Stimulated activated CD8-positive, alpha-beta memory T cell treated with anti-CD3 and anti-CD28 coated beads, Interleukin-4, amount 100 ng/mL, for 48 hours (primary cell): ENCODE data around the gene FUS.

Experiments
- DNase-seq: peaks from one replicate; pipeline ENCODE4 v3.0.0-alpha.2; 2020

FUS gene

GRCh38 chr16:31204871-31205666 is 25.1 kb downstream of the FUS start:
- no peak for DNase-seq

DNA sequence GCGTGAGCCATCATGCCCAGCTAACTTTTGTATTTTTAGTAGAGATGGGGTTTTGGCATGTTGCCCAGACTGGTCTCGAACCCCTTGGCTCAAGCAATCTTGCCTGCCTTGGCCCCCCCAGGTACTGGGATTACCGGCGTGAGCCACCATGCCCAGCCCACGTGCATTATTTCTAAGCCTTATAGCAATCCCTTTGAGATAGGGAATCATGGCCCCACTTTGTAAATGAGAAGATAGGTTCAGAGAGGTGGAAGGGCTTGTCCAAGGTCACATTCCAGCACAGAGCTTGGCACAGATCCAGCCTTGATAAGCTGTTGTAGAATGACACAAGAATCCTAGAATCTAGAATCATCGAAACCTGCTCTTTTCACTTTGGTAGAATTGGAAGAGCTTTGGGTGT is 26.8 kb downstream of the FUS start:
- no peak for DNase-seq

DNA sequence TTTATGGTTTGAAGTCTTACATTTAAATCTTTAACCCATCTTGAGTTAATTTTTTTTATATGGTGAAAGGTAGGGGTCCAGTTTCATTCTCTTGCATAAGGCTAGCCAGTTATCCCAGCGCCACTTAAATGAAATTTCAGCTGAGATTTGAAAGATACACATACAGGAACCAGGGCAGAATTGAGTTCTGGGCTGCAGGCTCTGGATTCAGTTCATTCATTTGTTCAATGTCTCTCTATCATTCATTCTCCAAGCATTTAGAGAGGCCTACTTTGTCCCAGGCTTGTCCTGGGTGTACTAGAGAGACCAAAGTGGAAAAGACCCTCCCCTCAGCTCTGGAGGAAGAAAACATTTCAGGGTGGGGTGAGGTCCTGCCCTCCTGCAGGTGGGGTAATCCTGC is 33.4 kb downstream of the FUS start:
- DNase-seq = no peak

GRCh38 chr16:31213877-31214707 is 34.2 kb downstream of the FUS start, which contains the start of gene TRIM72:
Gene TRIM72 (plus strand): TSS chr16:31214119. CDS start chr16:31214739, 620 bp downstream.
- no peak for DNase-seq

DNA sequence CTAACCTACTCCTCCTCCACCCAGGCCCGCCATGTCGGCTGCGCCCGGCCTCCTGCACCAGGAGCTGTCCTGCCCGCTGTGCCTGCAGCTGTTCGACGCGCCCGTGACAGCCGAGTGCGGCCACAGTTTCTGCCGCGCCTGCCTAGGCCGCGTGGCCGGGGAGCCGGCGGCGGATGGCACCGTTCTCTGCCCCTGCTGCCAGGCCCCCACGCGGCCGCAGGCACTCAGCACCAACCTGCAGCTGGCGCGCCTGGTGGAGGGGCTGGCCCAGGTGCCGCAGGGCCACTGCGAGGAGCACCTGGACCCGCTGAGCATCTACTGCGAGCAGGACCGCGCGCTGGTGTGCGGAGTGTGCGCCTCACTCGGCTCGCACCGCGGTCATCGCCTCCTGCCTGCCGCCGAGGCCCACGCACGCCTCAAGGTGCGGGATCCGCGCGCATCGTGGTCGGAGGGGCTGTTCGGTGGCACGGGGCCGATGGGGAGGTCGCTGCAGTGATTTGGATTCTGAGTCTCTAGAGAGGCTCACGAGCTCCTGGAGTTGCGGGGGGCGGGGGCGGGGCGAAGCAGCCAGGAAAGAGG is 34.9 kb downstream of the FUS start:
- DNase-seq = no peak

GRCh38 chr16:31215287-31216162 is 35.6 kb downstream of the FUS start:
- peak; percentile 38 for DNase-seq

- DNase-seq = peak; percentile 37
Measured at GRCh38 chr16:31216422-31217135, 36.6 kb downstream of the FUS start, which contains the start of gene PYDC1. Gene PYDC1 (minus strand): TSS chr16:31217135. CDS start chr16:31217028, 107 bp downstream.

GRCh38 chr16:31217136-31217530 is 37.2 kb downstream of the FUS start:
- no peak for DNase-seq

GRCh38 chr16:31219154-31219741 is 39.3 kb downstream of the FUS start:
- no peak for DNase-seq

GRCh38 chr16:31221357-31222160 is 41.6 kb downstream of the FUS start:
- no peak for DNase-seq

- no peak for DNase-seq
Measured at GRCh38 chr16:31223044-31223443, 43.1 kb downstream of the FUS start.

DNA sequence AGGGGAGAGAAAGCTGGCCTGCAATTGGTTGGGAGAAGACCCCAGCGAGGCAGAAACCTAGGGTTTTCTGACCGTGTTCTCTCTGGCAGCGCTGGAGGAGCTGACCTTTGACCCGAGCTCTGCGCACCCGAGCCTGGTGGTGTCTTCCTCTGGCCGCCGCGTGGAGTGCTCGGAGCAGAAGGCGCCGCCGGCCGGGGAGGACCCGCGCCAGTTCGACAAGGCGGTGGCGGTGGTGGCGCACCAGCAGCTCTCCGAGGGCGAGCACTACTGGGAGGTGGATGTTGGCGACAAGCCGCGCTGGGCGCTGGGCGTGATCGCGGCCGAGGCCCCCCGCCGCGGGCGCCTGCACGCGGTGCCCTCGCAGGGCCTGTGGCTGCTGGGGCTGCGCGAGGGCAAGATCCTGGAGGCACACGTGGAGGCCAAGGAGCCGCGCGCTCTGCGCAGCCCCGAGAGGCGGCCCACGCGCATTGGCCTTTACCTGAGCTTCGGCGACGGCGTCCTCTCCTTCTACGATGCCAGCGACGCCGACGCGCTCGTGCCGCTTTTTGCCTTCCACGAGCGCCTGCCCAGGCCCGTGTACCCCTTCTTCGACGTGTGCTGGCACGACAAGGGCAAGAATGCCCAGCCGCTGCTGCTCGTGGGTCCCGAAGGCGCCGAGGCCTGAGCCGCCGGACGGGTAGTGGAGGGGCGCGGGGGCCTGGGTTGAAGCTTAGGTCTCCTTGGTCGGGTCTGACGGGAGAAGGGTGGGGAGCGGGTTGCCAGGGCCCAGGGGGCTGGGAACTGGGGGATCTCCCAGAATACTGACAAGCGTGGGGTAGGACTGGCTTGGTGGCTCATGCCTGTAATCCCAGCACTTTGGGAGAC is 44.4 kb downstream of the FUS start:
- DNase-seq = no peak

- DNase-seq = no peak
Measured at GRCh38 chr16:31225193-31225592, 45.3 kb downstream of the FUS start.

DNA sequence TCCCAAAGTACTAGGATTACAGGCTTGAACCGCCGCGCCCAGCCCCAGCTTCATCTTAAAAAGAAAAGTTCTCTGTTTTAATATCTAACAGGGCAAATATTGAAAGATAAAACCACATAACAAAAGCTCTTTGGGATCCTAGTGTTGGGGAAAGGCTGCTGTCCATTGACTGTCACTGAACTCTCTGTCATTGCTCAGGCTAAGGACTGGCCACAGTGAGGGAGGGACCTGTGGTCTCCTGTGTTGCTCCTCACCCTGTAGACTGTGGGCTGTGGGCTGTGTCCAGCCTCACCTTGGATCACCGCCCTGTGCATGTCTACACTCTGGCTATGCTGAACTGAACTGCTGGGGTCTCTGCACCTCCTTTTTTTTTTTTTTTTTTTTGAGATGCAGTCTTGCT is 48.3 kb downstream of the FUS start:
- DNase-seq = no peak

DNA sequence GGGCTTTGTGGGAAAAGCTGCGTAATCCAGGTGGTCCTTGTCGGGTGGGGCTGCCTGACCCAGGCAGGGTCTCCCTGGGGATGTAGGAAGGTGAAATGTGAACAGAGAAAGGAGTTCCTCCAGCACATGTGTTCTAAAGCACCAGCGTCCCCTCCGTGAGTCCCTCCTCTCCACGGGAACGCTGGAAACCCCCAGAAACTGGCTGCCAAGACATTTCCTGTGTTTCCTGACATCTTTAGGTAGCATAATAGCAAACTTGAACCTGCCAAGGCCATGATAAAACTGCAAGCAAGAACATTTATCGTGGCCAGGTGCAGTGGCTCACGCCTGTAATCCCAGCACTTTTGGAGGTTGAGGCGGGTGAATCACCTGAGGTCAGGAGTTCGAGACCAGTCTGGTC is 49.6 kb downstream of the FUS start:
- no peak for DNase-seq

DNA sequence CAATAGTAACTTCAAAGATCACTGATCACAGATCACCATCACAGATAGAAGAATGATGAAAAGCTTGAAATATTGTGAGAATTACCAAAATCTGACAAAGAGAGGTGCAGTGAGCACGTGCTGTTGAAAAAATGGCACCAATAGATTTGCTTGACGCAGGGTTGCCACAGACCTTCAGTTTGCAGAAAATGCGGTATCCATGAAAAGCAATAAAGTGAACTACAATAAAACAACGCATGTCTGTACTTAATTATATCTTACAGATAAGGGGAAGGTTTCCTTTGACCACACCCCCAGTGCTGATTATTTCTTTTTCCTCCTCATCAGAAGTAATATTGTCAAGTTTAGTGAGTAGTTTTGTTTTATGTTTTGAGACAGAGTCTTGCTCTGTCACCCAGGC is 58.1 kb downstream of the FUS start:
- DNase-seq = no peak
